Left colon (tissue), 2 donors: ENCODE measurements around the gene ABCD1. TPM values are rescaled to one million over a fixed set of nuclear protein-coding genes. Genes with fewer than 3 reads are reported as not detected.

Experiments
- ATAC-seq: fragments of 200-7000 bp; cut with Tn5 transposase; one replicate; pipeline ENCODE4 v1.9.1; 2020; ENCODE audit warnings: mild to moderate bottlenecking, moderate library complexity
- DNase-seq, 2 donors: peaks; one replicate each; pipeline ENCODE4 v3.0.0-alpha.2; 2020
- intact Hi-C, 2 donors: fragments of 100-400 bp; cut with DNase I in 1 of 2; cut with micrococcal nuclease in 1 of 2; formaldehyde crosslinking; loops; one replicate each; pipeline versions ENCODE4 v1.11.2 to v1.14.0; 2022; cut with DNase I, micrococcal nuclease
- total RNA-seq, 2 donors: library from RNA; stranded (reverse); fragmentation: NEBNext Ultra II Directional; extraction: Animal tissue kit (Norgen Biotek cat#: 25700); gene quantifications; one replicate each; pipeline ENCODE4 v1.2.1, GENCODE V29; 2021
- donor health status: DM: no; HTN: no; CAD: no.
- donor health status: DM: yes; HTN: yes; CAD: no.

The ABCD1 gene
- total RNA-seq, 2 donors from 2014 or later = 15.1 to 15.9 TPM

DNA sequence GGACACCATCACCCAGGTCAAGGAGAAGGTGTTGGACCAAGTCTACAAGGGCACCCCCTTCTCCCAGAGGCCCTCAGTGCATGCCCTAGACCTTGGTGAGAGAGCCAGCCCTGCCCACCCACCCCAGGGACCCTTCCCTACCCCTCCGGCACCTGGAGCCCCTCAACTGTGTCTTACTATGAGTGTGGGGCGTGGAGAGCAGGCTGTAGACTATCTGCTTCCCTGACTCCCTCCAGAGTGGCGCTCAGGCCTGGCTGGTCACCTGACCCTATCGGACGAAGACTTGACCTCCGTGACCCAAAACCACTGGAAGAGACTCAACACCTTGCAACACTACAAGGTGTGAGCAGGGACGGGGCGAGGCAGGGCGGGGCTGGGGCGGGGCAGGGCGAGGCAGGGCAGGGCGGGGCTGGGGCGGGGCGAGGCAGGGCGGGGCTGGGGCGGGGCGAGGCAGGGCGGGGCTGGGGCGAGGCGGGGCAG is 51.5 kb downstream of the ABCD1 start:
- intact Hi-C loops = no loop called here
- peak in 1 of 2 donors; percentile 9 for DNase-seq
- ATAC-seq = no peak

GRCh38 chrX:153776611-153777045 is 52.0 kb downstream of the ABCD1 start:
- no peak for ATAC-seq
- peak in 1 of 2 donors; percentile 14 for DNase-seq
- intact Hi-C loops = no loop called here

GRCh38 chrX:153777261-153778090 is 52.8 kb downstream of the ABCD1 start:
- intact Hi-C loops = no loop called here
- DNase-seq = peak in 1 of 2 donors; percentile 23
- no peak for ATAC-seq

- DNase-seq = no peak
- no peak for ATAC-seq
- intact Hi-C loops = no loop called here
These were observed 53.5 kb downstream of the ABCD1 start for GRCh38 chrX:153778181-153778580.

- intact Hi-C loops = no loop called here
- ATAC-seq (no peak), DNase-seq (no peak)
These were observed 54.0 kb downstream of the ABCD1 start for GRCh38 chrX:153778684-153779101.

GRCh38 chrX:153779891-153780677 is 55.4 kb downstream of the ABCD1 start:
- ATAC-seq = no peak
- no peak for DNase-seq
- intact Hi-C loops = no loop called here

DNA sequence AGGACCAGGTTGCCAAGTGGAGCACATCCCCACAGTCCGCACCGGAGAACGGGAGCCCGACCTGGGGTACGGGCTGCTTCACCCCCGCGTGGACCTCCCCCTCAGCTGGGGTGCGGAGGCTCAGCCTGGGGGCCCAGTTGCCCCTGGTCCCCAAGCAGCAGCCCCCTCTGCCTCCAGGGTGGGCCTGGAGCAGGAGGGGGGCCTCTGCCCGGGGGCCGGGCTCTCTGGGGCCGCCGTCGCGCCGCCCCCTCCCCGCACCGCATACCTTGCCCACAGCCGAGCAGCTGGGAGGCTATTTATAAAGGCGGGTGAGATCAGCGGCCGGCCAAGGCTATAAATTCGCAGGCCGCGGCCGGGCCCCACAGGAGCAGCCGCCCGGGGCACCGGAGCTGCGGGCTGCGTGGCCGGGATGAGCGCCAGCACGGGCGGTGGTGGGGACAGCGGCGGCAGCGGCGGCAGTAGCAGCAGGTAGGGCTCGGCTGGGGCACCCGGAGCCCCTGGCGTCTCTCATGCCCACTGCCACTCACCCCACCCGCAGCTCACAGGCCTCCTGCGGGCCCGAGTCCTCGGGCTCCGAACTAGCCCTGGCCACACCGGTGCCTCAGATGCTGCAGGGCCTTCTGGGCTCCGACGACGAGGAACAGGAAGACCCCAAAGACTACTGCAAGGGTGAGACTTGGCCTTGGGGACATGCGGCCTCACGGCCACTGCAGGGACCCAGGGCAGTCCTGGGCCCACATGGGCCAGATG is 56.2 kb downstream of the ABCD1 start, which contains the start of gene SRPK3:
SRPK3 (plus strand) TSS at position 364 of the 750 bp plus-strand sequence; CDS start at position 410, 46 bp downstream.
- DNase-seq = no peak
- intact Hi-C loops = no loop called here
- ATAC-seq = peak; percentile 44

- DNase-seq = peak in 1 of 2 donors; percentile 29
- intact Hi-C loops = no loop called here
- ATAC-seq = peak; percentile 58
These were observed 56.9 kb downstream of the ABCD1 start for GRCh38 chrX:153781428-153782047.

- DNase-seq = peak in 1 of 2 donors; percentile 29
- intact Hi-C loops = no loop called here
- peak; percentile 25 for ATAC-seq
These were observed 57.7 kb downstream of the ABCD1 start for GRCh38 chrX:153782313-153782712.

GRCh38 chrX:153782871-153783270 is 58.2 kb downstream of the ABCD1 start:
- ATAC-seq (no peak), DNase-seq (no peak)
- intact Hi-C loops = no loop called here

DNA sequence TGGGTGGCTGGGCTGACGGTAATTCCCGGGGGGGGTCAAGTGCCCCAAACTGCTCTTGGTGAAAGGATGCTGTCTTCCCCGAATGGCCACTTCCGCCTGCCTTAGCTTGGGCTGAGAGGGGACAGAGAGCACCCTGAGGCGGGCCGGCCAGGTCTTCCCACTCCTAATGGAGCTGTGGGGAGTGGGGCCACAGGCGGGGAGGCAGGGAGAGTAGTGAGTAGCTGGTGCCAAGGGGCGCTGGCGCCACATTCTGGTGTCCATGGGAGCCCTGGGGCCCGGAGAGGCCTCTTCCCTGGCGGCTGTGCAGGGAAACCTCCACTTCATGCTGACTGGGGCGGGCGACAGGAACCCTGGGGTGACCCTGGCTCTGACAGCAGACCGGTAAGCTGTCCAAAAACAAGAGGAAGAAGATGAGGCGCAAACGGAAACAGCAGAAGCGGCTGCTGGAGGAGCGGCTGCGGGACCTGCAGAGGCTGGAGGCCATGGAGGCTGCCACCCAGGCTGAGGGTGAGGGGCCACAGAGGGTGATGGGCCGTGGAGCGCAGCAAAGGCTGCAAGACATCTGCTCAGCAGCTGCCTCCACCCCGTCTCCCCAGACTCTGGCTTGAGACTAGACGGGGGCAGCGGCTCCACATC is 58.8 kb downstream of the ABCD1 start:
- intact Hi-C loops = no loop called here
- DNase-seq = no peak
- ATAC-seq = no peak

- intact Hi-C loops = no loop called here
- no peak for DNase-seq
- no peak for ATAC-seq
These were observed 59.8 kb downstream of the ABCD1 start for GRCh38 chrX:153784325-153784967.

DNA sequence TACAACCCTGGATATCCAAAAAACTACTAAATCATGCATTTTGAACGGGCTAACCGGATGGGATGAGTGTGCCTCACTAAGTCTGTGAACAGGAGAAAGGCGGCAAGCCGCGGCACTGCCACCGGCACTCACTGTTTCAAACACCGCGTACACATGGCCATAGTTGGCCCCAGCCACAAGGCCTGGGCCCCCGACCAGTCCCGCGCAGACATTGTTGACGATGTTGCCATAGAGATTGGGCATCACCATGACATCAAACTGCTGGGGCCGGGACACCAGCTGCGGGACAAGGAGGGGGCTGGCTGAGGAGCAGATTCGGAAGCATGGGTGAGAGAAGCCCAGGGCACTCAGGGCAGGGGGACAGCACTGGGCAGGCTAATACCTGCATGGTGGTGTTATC is 62.0 kb downstream of the ABCD1 start:
- no peak for ATAC-seq
- intact Hi-C loops = no loop called here
- DNase-seq = no peak

DNA sequence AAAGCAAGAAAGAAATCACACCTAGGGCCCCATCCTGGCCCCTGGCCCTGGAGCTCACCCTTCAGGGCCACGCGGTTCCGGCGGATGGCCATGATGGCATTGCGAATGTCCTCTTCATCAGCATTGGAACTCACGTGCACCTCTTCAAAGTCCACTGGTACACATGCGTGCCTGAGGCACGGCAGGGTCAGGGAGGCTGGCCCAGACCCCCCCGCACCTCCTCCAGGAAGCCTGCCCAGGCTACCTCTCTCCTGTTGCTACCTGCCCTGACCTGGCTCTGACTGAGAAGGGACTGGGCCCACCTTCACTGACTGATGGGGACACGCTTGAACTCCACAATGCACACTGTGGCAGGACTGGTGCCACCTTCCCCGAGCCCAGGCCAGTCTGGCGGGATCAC is 65.0 kb downstream of the ABCD1 start:
- ATAC-seq = no peak
- DNase-seq = no peak
- intact Hi-C loops = no loop called here

GRCh38 chrX:153791104-153791852 is 66.6 kb downstream of the ABCD1 start:
- ATAC-seq = no peak
- intact Hi-C loops = no loop called here
- DNase-seq = no peak

DNA sequence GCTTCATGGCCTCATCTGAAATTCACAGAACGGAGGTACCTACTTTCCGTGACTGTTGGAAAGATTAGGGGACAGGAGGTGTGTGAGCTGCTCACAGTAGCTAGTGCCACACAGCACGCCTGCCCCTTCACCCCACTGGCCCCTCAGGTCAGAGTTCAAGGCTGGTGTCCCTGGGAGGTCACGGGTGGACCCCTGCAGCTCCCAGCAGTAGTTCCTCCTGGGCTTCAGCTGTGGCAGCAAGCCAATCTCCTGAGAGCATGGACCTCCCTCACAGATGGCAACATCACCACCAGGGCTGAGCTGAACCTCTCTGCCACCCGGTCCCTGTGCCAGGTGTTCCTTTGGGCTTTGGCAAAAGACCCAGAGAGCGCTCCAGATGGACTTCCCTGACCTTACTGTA is 67.7 kb downstream of the ABCD1 start:
- no peak for ATAC-seq
- intact Hi-C loops = no loop called here

DNA sequence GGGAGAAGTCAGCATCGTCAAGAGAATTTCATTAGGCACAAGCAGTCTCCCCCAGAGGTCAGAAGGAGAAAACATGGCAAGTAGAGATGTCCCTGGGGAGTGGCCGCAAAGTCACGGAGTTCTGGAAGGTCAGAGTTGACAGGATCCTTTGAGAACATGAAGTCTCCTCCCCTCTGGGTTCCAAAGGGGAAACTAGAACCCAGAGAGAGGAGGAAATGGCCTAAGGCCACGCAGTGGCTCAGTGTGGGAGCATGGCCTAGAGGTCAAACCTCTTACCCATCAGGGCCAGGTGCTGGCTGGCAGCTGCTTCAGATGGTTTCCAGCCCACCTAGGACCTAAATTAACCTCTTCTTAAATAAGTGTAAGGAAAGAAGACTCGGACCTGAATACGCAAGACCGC is 68.6 kb downstream of the ABCD1 start:
- DNase-seq = no peak
- intact Hi-C loops = no loop called here
- peak; percentile 26 for ATAC-seq

More for the DNA sequence above, 67.7 kb downstream of the ABCD1 start:
- DNase-seq = no peak
